Measurements from ENCODE around the gene LIAS.

DNA sequence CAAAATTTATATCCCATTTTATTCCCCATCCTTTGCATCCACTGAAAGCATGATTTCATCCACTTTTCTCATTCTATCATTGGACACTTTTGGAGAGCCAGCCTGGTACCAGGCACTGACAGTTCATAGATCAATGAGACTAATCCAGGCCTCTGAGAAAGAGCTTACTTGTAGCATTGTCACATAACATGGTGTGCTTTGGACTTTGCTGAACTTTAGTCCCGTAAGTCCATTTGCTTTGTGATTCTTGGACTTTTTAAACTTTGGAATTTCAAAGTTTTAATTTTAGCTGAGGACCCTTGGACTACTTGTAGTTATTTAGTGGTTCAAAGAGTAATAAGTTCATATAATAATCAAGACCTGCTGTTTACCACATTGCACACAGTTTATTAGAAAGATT, 11.5 kb downstream of the LIAS start:
- TF ChIP-seq KLF13 (CRISPR knock-in tag; IDR thresholded peaks at IDR 0.05) = no peak
- TF ChIP-seq, protein P1, sequence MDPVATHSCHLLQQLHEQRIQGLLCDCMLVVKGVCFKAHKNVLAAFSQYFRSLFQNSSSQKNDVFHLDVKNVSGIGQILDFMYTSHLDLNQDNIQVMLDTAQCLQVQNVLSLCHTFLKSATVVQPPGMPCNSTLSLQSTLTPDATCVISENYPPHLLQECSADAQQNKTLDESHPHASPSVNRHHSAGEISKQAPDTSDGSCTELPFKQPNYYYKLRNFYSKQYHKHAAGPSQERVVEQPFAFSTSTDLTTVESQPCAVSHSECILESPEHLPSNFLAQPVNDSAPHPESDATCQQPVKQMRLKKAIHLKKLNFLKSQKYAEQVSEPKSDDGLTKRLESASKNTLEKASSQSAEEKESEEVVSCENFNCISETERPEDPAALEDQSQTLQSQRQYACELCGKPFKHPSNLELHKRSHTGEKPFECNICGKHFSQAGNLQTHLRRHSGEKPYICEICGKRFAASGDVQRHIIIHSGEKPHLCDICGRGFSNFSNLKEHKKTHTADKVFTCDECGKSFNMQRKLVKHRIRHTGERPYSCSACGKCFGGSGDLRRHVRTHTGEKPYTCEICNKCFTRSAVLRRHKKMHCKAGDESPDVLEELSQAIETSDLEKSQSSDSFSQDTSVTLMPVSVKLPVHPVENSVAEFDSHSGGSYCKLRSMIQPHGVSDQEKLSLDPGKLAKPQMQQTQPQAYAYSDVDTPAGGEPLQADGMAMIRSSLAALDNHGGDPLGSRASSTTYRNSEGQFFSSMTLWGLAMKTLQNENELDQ (CRISPR knock-in tag; IDR thresholded peaks at IDR 0.05; ENCODE audit: borderline replicate concordance) = no peak
- TF ChIP-seq POLR2A (IDR thresholded peaks at IDR 0.05; ENCODE audit: insufficient read depth in 1 of 2, low read depth in 2 of 2, low read length in 2 of 2) = no peak
- no peak for TF ChIP-seq NR1H2 (CRISPR knock-in tag; IDR thresholded peaks at IDR 0.05; ENCODE audit: borderline replicate concordance, low read depth)
- TF ChIP-seq, protein P2, sequence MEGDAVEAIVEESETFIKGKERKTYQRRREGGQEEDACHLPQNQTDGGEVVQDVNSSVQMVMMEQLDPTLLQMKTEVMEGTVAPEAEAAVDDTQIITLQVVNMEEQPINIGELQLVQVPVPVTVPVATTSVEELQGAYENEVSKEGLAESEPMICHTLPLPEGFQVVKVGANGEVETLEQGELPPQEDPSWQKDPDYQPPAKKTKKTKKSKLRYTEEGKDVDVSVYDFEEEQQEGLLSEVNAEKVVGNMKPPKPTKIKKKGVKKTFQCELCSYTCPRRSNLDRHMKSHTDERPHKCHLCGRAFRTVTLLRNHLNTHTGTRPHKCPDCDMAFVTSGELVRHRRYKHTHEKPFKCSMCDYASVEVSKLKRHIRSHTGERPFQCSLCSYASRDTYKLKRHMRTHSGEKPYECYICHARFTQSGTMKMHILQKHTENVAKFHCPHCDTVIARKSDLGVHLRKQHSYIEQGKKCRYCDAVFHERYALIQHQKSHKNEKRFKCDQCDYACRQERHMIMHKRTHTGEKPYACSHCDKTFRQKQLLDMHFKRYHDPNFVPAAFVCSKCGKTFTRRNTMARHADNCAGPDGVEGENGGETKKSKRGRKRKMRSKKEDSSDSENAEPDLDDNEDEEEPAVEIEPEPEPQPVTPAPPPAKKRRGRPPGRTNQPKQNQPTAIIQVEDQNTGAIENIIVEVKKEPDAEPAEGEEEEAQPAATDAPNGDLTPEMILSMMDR (CRISPR knock-in tag; IDR thresholded peaks at IDR 0.05) = no peak
- no peak for TF ChIP-seq SMARCC2 (IDR thresholded peaks at IDR 0.05)
- TF ChIP-seq KDM5B (CRISPR knock-in tag; IDR thresholded peaks at IDR 0.05; ENCODE audit: borderline replicate concordance) = no peak
- TF ChIP-seq BCL6 (CRISPR knock-in tag; IDR thresholded peaks at IDR 0.05) = no peak
- peak; percentile 27 for TF ChIP-seq TEAD3 (CRISPR knock-in tag; optimal IDR thresholded peaks at IDR 0.05; ENCODE audit: borderline replicate concordance)
- TF ChIP-seq ZMYM3 (CRISPR knock-in tag; IDR thresholded peaks at IDR 0.05) = no peak

All from HepG2 (cell line).